Cardiac muscle cell (in vitro differentiated cells and primary cell): ENCODE measurements around the gene ACP3. TPM values are rescaled to one million over a fixed set of nuclear protein-coding genes. Genes with fewer than 3 reads are reported as not detected.

ENCODE experiments used
- DNase-seq, 2 donors: peaks; one replicate each; pipeline versions ENCODE4 v3.0.0 to v3.0.0-alpha.2; 2010 to 2017; ENCODE audit warnings: low read depth in 1 of 2, low spot score in 1 of 2
- H3K27ac ChIP-seq: fragments of 200-600 bp; sonication (generic); 2 replicates; pipeline ENCODE4 v1.5.1; 2016
- H3K27me3 ChIP-seq: fragments of 200-600 bp; sonication (generic); 2 replicates; pipeline ENCODE4 v1.6.0; 2016; ENCODE audit warnings: control low read depth
- H3K36me3 ChIP-seq: fragments of 200-600 bp; sonication (generic); 2 replicates; pipeline ENCODE4 v1.5.1; 2016; ENCODE audit warnings: control low read depth
- H3K4me1 ChIP-seq: fragments of 200-600 bp; sonication (generic); 2 replicates; pipeline ENCODE4 v1.8.1; 2017; ENCODE audit warnings: low read depth, mild to moderate bottlenecking, mixed run types
- H3K4me3 ChIP-seq: fragments of 200-600 bp; sonication (generic); 2 replicates; pipeline ENCODE4 v1.5.1; 2016; ENCODE audit warnings: mild to moderate bottlenecking
- H3K9me3 ChIP-seq: fragments of 200-600 bp; sonication (generic); 2 replicates; pipeline ENCODE4 v1.5.1; 2017; ENCODE audit warnings: low read depth, mild to moderate bottlenecking, control low read depth
- CTCF ChIP-seq: IDR thresholded peaks from 2 replicates; pipeline ENCODE4 v1.5.1; 2012; ENCODE audit warnings: low read depth, mild to moderate bottlenecking, low read length
- polyA plus RNA-seq: library from polyadenylated mRNA; unstranded; fragments of >200 nt; fragmentation: Nextera tagmentation; extraction: Ambion mirVana; gene quantifications from 2 replicates; pipeline ENCODE4 v1.2.1, GENCODE V29; 2016
- total RNA-seq: library from RNA; depleted of rRNA; stranded (reverse); fragments of >200 nt; gene quantifications from 2 replicates; pipeline ENCODE4 v1.2.3, GENCODE V29; 2016

The ACP3 gene
- 26.8 and 35.6 TPM in 2 replicates for total RNA-seq
- polyA plus RNA-seq, result 19.9 and 34.3 TPM in 2 replicates

DNA sequence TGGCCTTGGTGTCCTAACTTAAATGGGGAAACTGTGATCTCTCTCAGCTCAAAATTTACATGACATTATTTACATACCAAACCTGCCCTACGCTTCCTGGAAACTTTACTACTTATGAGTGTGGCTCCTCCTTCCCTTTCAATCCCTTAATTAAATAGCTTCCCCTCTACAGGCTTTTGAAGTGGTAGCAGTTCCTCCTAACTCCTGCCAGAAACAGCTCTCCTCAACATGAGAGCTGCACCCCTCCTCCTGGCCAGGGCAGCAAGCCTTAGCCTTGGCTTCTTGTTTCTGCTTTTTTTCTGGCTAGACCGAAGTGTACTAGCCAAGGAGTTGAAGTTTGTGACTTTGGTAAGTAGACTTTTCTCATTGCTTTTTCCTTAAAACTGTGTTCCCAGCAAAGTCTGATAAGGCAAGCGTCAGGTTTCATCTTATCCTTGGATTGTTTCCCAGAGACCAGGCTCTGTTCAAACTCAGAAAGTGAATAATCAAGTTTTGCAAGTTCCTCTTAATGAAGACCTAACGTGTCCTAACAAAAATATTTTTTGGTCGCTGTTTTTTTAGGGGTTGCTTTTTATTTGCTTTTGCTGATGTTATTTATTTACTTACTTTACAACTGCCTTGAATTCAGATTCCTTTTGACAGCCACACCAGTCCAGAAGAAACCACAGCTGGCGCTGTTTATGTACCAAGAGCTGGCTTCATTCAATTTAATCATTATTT is at the start of gene ACP3:
TSS of gene ACP3 (plus strand) at position 179 of the 720 bp plus-strand sequence. CDS start at position 229, 50 bp downstream.
- Histone ChIP-seq H3K4me3 (peak within 1 kb of the TSS; percentile 24), H3K27ac (peak within 1 kb of the TSS; percentile 78), H3K36me3 (no peaks in the 10 kb centered on the region), H3K4me1 (peaks cover 19% of the 10 kb centered on the region), H3K27me3 (no peaks in the 10 kb centered on the region), H3K9me3 (no peaks in the 10 kb centered on the region)
- peak; percentile 67 to 96 for DNase-seq
- no peak for TF ChIP-seq CTCF

DNA sequence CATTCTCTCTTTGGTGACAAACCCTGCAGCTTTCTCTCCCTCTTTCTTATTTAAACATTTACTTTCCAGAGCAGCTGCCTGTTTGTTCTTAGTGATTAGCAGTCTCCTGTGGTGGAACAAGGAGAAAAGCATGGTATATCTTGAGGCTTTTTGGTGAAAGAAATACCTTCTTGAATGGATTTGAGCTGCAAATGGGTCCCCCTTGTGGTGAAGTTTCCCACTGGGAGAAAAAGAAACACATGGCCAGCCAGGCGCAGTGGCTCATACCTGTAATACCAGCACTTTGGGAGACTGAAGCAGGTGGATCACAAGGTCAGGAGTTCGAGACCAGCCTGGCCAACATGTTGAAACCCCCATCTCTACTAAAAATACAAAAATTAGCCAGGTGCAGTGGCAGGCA is 48.3 kb upstream of the ACP3 start:
- Histone ChIP-seq H3K4me3 (no peak overlapping the region), H3K27me3 (no peaks in the 10 kb centered on the region), H3K9me3 (no peaks in the 10 kb centered on the region), H3K36me3 (no peaks in the 10 kb centered on the region), H3K4me1 (peaks cover 19% of the 10 kb centered on the region), H3K27ac (no peak overlapping the region)
- peak in 1 of 2 donors; percentile 59 for DNase-seq
- TF ChIP-seq CTCF, result peak; percentile 59

- Histone ChIP-seq H3K4me3 (no peak overlapping the region), H3K4me1 (peaks cover 4% of the 10 kb centered on the region), H3K36me3 (no peaks in the 10 kb centered on the region), H3K27ac (no peak overlapping the region), H3K9me3 (no peaks in the 10 kb centered on the region), H3K27me3 (no peaks in the 10 kb centered on the region)
- DNase-seq, result no peak
- no peak for TF ChIP-seq CTCF
Observed at GRCh38 chr3:132273036-132273435, 44.2 kb upstream of the ACP3 start.

DNA sequence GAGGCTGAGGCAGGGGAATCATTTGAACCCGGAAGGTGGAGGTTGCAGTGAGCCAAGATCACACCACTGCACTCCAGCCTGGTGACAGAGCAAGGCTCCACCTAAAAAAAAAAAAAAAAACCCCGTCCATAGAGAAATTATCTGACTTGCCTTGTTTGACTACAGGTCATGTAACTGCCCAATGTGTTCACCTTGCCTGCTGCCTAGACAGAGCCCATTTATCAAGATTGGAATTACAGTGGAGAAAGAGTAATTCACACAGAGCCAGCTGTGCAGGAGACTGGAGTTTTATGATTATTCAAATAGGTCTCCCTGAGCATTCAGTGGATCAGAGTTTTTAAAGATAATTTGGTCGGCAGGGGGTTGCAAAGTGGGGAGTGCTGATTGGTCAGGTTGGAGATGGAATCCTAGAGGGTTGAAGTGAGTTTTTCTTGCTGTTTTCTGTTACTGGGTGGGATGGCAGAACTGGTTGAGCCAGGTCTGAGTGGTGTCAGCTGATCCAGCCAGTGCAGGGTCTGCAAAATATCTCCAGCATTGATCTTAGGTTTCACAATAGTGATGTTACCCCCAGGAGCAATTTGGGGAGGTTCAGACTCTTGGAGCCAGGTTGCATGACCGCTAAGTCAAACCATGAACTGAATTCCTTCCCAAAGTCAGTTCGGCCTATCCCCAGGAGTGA is 40.8 kb upstream of the ACP3 start:
- no peak for DNase-seq
- Histone ChIP-seq H3K27ac (no peak overlapping the region), H3K27me3 (no peaks in the 10 kb centered on the region), H3K36me3 (no peaks in the 10 kb centered on the region), H3K9me3 (no peaks in the 10 kb centered on the region), H3K4me1 (peaks cover 4% of the 10 kb centered on the region), H3K4me3 (no peak overlapping the region)
- TF ChIP-seq CTCF, result no peak

- TF ChIP-seq CTCF, result no peak
- Histone ChIP-seq H3K9me3 (no peaks in the 10 kb centered on the region), H3K36me3 (no peaks in the 10 kb centered on the region), H3K27ac (no peak overlapping the region), H3K27me3 (no peaks in the 10 kb centered on the region), H3K4me3 (no peak overlapping the region), H3K4me1 (peaks cover 25% of the 10 kb centered on the region)
- DNase-seq, result peak in 1 of 2 donors; percentile 29
Observed at GRCh38 chr3:132279030-132279429, 38.2 kb upstream of the ACP3 start.
